SHP77 treated with DMSO at 0.1 percent for 48 hours (cell line): ENCODE results near the gene C1QTNF6.

ENCODE experiments used
- DNase-seq: peaks from one replicate; lab custom pipeline; 2025; lab: John Stamatoyannopoulos, UW

C1QTNF6 gene

GRCh38 chr22:37162221-37163095, 25.6 kb downstream of the C1QTNF6 start:
- no peak for DNase-seq

- DNase-seq: no peak
These were observed 26.6 kb downstream of the C1QTNF6 start for GRCh38 chr22:37161443-37161842.

- no peak for DNase-seq
These were observed 28.0 kb downstream of the C1QTNF6 start for GRCh38 chr22:37160027-37160426.

- DNase-seq: no peak
These were observed 29.1 kb downstream of the C1QTNF6 start for GRCh38 chr22:37158963-37159290.

GRCh38 chr22:37157516-37158285, 30.3 kb downstream of the C1QTNF6 start:
- DNase-seq: no peak

GRCh38 chr22:37156686-37157435, 31.2 kb downstream of the C1QTNF6 start:
- no peak for DNase-seq

- no peak for DNase-seq
These were observed 32.1 kb downstream of the C1QTNF6 start for GRCh38 chr22:37155971-37156370.

- no peak for DNase-seq
These were observed 32.9 kb downstream of the C1QTNF6 start for GRCh38 chr22:37154925-37155712.

- DNase-seq: no peak
These were observed 34.1 kb downstream of the C1QTNF6 start for GRCh38 chr22:37153901-37154300.

- no peak for DNase-seq
These were observed 36.6 kb downstream of the C1QTNF6 start for GRCh38 chr22:37151401-37151800.

GRCh38 chr22:37150701-37151100, 37.3 kb downstream of the C1QTNF6 start:
- DNase-seq: no peak

GRCh38 chr22:37148742-37149665, 39.0 kb downstream of the C1QTNF6 start:
- DNase-seq: no peak

GRCh38 chr22:37148031-37148651, 39.9 kb downstream of the C1QTNF6 start:
- DNase-seq: no peak

- DNase-seq: no peak
These were observed 40.7 kb downstream of the C1QTNF6 start for GRCh38 chr22:37147186-37147990.

GRCh38 chr22:37146507-37147180, 41.4 kb downstream of the C1QTNF6 start:
- DNase-seq: no peak

GRCh38 chr22:37146051-37146385, 42.0 kb downstream of the C1QTNF6 start:
- no peak for DNase-seq

- no peak for DNase-seq
These were observed 42.6 kb downstream of the C1QTNF6 start for GRCh38 chr22:37145180-37146050.

GRCh38 chr22:37144180-37144554, 43.9 kb downstream of the C1QTNF6 start:
- DNase-seq: no peak
